ENCODE data around the gene SLC19A1.

The SLC19A1 gene

DNA sequence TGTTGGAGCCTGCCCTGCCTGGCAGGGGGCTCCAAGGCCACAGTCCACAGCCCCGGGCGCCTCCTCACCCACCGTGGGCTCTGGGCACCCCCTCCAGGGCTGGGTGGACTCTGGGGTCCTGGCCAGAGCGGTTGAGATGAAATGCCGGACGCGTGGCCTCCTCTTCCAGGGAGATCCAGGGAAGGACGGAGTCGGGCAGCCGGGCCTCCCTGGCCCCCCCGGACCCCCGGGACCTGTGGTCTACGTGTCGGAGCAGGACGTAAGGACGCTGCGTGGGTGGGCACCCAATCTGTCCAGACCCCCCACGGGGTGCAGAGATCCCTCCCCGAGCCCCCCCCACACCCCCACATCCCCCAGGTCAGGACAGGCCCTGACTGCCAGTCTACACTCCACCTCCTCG lies 51.2 kb downstream of the SLC19A1 start:
- TF ChIP-seq, protein P1, sequence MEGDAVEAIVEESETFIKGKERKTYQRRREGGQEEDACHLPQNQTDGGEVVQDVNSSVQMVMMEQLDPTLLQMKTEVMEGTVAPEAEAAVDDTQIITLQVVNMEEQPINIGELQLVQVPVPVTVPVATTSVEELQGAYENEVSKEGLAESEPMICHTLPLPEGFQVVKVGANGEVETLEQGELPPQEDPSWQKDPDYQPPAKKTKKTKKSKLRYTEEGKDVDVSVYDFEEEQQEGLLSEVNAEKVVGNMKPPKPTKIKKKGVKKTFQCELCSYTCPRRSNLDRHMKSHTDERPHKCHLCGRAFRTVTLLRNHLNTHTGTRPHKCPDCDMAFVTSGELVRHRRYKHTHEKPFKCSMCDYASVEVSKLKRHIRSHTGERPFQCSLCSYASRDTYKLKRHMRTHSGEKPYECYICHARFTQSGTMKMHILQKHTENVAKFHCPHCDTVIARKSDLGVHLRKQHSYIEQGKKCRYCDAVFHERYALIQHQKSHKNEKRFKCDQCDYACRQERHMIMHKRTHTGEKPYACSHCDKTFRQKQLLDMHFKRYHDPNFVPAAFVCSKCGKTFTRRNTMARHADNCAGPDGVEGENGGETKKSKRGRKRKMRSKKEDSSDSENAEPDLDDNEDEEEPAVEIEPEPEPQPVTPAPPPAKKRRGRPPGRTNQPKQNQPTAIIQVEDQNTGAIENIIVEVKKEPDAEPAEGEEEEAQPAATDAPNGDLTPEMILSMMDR (IDR thresholded peaks at IDR 0.05; ENCODE audit: borderline replicate concordance, extremely low read depth, low read length, poor library complexity, severe bottlenecking): no peak
- TF ChIP-seq EZH2 (IDR thresholded peaks at IDR 0.05; ENCODE audit: borderline replicate concordance, low read depth, low read length, severe bottlenecking): no peak
- H3K36me3 ChIP-seq (ENCODE audit: insufficient read depth, low read length): no peaks in the 10 kb centered on the region
- no peak for ATAC-seq (ENCODE audit: insufficient read depth, low read depth)

DNA sequence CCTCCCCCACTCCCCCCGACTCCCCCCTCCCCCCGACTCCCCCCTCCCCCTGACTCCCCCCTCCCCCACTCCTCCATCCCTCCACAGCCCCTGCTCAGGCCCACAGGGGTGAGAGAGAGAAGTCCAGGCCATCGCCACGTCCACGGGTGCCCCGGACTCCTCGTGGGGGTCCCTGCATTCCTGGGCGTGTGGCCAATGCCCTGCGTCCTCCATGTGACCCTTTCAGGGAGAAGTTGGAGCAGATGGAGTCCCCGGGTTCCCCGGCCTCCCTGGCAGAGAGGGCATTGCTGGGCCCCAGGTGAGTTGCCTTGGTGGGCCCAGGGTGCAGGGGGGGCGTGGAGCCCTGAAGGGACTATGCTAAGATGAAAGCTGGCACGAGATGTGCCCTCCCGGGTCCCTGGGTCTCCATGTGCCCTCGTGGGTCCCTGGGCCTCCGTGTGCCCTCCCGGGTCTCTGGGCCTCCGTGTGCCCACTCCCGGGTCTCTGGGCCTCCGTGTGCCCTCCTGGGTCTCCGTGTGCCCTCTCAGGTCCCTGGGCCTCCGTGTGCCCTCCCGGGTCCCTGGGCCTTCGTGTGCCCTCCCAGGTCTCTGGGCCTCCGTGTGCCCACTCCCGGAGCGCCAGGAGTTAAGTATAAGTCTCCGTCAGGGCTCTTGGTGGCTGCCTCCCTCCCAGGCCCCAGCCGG lies 52.0 kb downstream of the SLC19A1 start:
- ATAC-seq (ENCODE audit: insufficient read depth, low read depth): no peak
- H3K79me2 ChIP-seq (ENCODE audit: insufficient read depth, low read length): no peaks in the 10 kb centered on the region
- TF ChIP-seq, protein P1 (IDR thresholded peaks at IDR 0.05; ENCODE audit: borderline replicate concordance, extremely low read depth, low read length, poor library complexity, severe bottlenecking): no peak
- TF ChIP-seq EZH2 (IDR thresholded peaks at IDR 0.05; ENCODE audit: borderline replicate concordance, low read depth, low read length, severe bottlenecking): no peak

More for the DNA sequence above, 51.2 kb downstream of the SLC19A1 start:
- H3K9me3 ChIP-seq (ENCODE audit: insufficient read depth, low read length, severe bottlenecking): no peaks in the 10 kb centered on the region
- DNase-seq: no peak
- H2AFZ ChIP-seq (ENCODE audit: low read depth, low read length): no peak overlapping the region
- no peaks in the 10 kb centered on the region for H3K79me2 ChIP-seq (ENCODE audit: insufficient read depth, low read length)
- no peaks in the 10 kb centered on the region; the same call in 1 of the 2 replicates for H4K20me1 ChIP-seq (ENCODE audit: insufficient read depth, low read length)
- H3K9ac ChIP-seq (ENCODE audit: low read depth, low read length): no peak overlapping the region
- no peaks in the 10 kb centered on the region for H3K27me3 ChIP-seq (ENCODE audit: insufficient read depth, low read length, poor library complexity)
- H3K4me1 ChIP-seq (ENCODE audit: insufficient read depth, low read length): no peaks in the 10 kb centered on the region
- no peak overlapping the region for H3K4me2 ChIP-seq (ENCODE audit: insufficient read depth, low read length)
- H3K4me3 ChIP-seq (ENCODE audit: low read depth in 1 of 2, low read length in 2 of 2): no peak overlapping the region
- no peak overlapping the region for H3K27ac ChIP-seq (ENCODE audit: low read length)

DNA sequence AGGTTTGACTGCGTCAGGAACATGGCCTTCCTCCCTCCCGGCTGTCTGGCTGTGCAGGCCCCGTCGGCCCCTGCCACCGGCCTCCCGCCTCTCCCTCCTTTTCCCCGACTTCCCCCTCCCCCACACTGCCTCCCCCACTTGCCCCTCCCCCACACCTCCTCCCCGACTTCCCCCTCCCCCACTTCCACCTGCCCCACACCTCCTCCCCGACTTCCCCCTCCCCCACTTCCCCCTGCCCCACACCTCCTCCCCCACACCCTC lies 52.6 kb downstream of the SLC19A1 start:
- Histone ChIP-seq H3K9ac (ENCODE audit: low read depth, low read length) (no peak overlapping the region), H3K79me2 (ENCODE audit: insufficient read depth, low read length) (no peaks in the 10 kb centered on the region), H3K27ac (ENCODE audit: low read length) (no peak overlapping the region), H3K36me3 (ENCODE audit: insufficient read depth, low read length) (no peaks in the 10 kb centered on the region), H3K27me3 (ENCODE audit: insufficient read depth, low read length, poor library complexity) (no peaks in the 10 kb centered on the region), H2AFZ (ENCODE audit: low read depth, low read length) (no peak overlapping the region), H3K4me1 (ENCODE audit: insufficient read depth, low read length) (no peaks in the 10 kb centered on the region), H4K20me1 (ENCODE audit: insufficient read depth, low read length) (no peaks in the 10 kb centered on the region), H3K4me3 (ENCODE audit: low read depth in 1 of 2, low read length in 2 of 2) (no peak overlapping the region), H3K4me2 (ENCODE audit: insufficient read depth, low read length) (no peak overlapping the region), H3K9me3 (ENCODE audit: insufficient read depth, low read length, severe bottlenecking) (no peaks in the 10 kb centered on the region)
- no peak for ATAC-seq (ENCODE audit: insufficient read depth, low read depth)
- no peak for DNase-seq
- TF ChIP-seq, protein P1 (IDR thresholded peaks at IDR 0.05; ENCODE audit: borderline replicate concordance, extremely low read depth, low read length, poor library complexity, severe bottlenecking): no peak
- TF ChIP-seq EZH2 (IDR thresholded peaks at IDR 0.05; ENCODE audit: borderline replicate concordance, low read depth, low read length, severe bottlenecking): no peak

More for the DNA sequence above, 52.0 kb downstream of the SLC19A1 start:
- H3K4me2 ChIP-seq (ENCODE audit: insufficient read depth, low read length): no peak overlapping the region
- no peaks in the 10 kb centered on the region for H3K36me3 ChIP-seq (ENCODE audit: insufficient read depth, low read length)
- H3K9ac ChIP-seq (ENCODE audit: low read depth, low read length): no peak overlapping the region
- H3K9me3 ChIP-seq (ENCODE audit: insufficient read depth, low read length, severe bottlenecking): no peaks in the 10 kb centered on the region
- H3K27ac ChIP-seq (ENCODE audit: low read length): no peak overlapping the region
- no peaks in the 10 kb centered on the region; the same call in 1 of the 2 replicates for H4K20me1 ChIP-seq (ENCODE audit: insufficient read depth, low read length)
- no peaks in the 10 kb centered on the region for H3K27me3 ChIP-seq (ENCODE audit: insufficient read depth, low read length, poor library complexity)
- DNase-seq: no peak
- no peak overlapping the region for H3K4me3 ChIP-seq (ENCODE audit: low read depth in 1 of 2, low read length in 2 of 2)
- H2AFZ ChIP-seq (ENCODE audit: low read depth, low read length): no peak overlapping the region
- H3K4me1 ChIP-seq (ENCODE audit: insufficient read depth, low read length): no peaks in the 10 kb centered on the region
